ENCODE data around the gene JKAMP. TPM values are rescaled to one million over a fixed set of nuclear protein-coding genes. Genes with fewer than 3 reads are reported as not detected.

The JKAMP gene
- total and polyA plus RNA-seq, 2 of the 8 experiments (the other 6 are each of a cell fraction or from before 2014, with no cell fraction given) = 34.9 to 182 TPM

- Histone ChIP-seq H2AK5ac (ENCODE audit: low read depth, low read length) (no peak overlapping the region), H3K9me3 (ENCODE audit: insufficient read depth in 2 of 2, low read depth in 1 of 2, low read length in 1 of 2) (no peaks in the 10 kb centered on the region; a peak in 1 of 4 replicates), H2BK12ac (ENCODE audit: low read depth, low read length) (no peak overlapping the region), H3K36me3 (ENCODE audit: control insufficient read depth in 2 of 4, insufficient read depth in 4 of 4, low read length in 3 of 4) (no peaks in the 10 kb centered on the region; a peak in 1 of 8 replicates), H3K4me3 (ENCODE audit: extremely low read depth in 1 of 4, insufficient read depth in 2 of 4, low read depth in 3 of 4, low read length in 4 of 4) (no peak overlapping the region), H3K23ac (ENCODE audit: insufficient read length) (no peak overlapping the region), H2BK5ac (ENCODE audit: low read depth, low read length) (no peak overlapping the region), H2BK15ac (ENCODE audit: low read length) (no peak overlapping the region), H3K4me2 (ENCODE audit: insufficient read depth in 1 of 2, low read depth in 2 of 2, low read length in 2 of 2) (no peak overlapping the region), H4K5ac (ENCODE audit: insufficient read length, low read depth, low read length) (no peak overlapping the region), H4K20me1 (replicated peaks in 1 of 2; ENCODE audit: control insufficient read depth in 1 of 2, insufficient read depth in 2 of 2, low read length in 2 of 2) (peaks cover 0 to 7% of the 10 kb centered on the region in 2 experiments), H3K79me2 (ENCODE audit: control insufficient read depth in 1 of 2, insufficient read depth in 2 of 2, low read length in 2 of 2) (no peaks in the 10 kb centered on the region), H4K8ac (ENCODE audit: extremely low read depth, insufficient read depth, low read length) (no peak overlapping the region), H3K4me1 (replicated peaks in 1 of 4; ENCODE audit: control insufficient read depth in 3 of 4, insufficient read depth in 4 of 4, low read length in 3 of 4) (peaks cover 0 to 10% (median 4%) of the 10 kb centered on the region in 4 experiments; a peak in 4 of 7 replicates), H4K91ac (replicated peaks; ENCODE audit: insufficient read length, low read length) (no peak overlapping the region), H3K18ac (ENCODE audit: extremely low read depth, low read length) (no peak overlapping the region), H3K27ac (ENCODE audit: low read depth, low read length) (no peak overlapping the region), H3K27me3 (replicated peaks in 1 of 4; ENCODE audit: control insufficient read depth in 3 of 4, extremely low read depth in 1 of 4, insufficient read depth in 3 of 4, low read length in 3 of 4) (peaks cover 0 to 18% (median 10%) of the 10 kb centered on the region in 4 experiments; a peak in 6 of 7 replicates), H2BK120ac (replicated peaks; ENCODE audit: low read depth, low read length) (no peak overlapping the region), H3K9ac (replicated peaks in 1 of 4; ENCODE audit: extremely low read depth in 1 of 4, low read depth in 3 of 4, low read length in 3 of 4) (no peak overlapping the region), H3K14ac (ENCODE audit: insufficient read length) (no peak overlapping the region), H2BK20ac (ENCODE audit: low read length) (no peak overlapping the region), H3K23me2 (ENCODE audit: low read depth, low read length) (peaks cover 15% of the 10 kb centered on the region; the same call in 1 of the 2 replicates), H3K56ac (replicated peaks; ENCODE audit: insufficient read length, low read depth, low read length) (no peak overlapping the region), H3K79me1 (ENCODE audit: low read depth, low read length) (no peaks in the 10 kb centered on the region), H2AFZ (ENCODE audit: low read length) (no peak overlapping the region), H3K4ac (replicated peaks; ENCODE audit: insufficient read length, low read depth, low read length) (no peak overlapping the region)
- DNase-seq (ENCODE audit: low read depth in 1 of 2, low spot score in 2 of 2) (no peak), FAIRE-seq (no peak)
- TF ChIP-seq KDM1A (IDR thresholded peaks at IDR 0.05; ENCODE audit: borderline replicate concordance, low read length) (no peak), PHF8 (conservative IDR thresholded peaks at IDR 0.05; ENCODE audit: low read depth, low read length) (no peak), TBP (IDR thresholded peaks at IDR 0.05; ENCODE audit: low read depth, low read length) (no peak)
- WGBS, 2 experiments (ENCODE audit: extremely low coverage in 1 of 2, insufficient coverage in 1 of 2, insufficient read length in 1 of 2, insufficient replicate concordance in 2 of 2, low coverage in 1 of 2, low lambda C conversion rate in 2 of 2, missing lambda C conversion rate in 1 of 2) = 94% methylated on average over 1 of the region's 1 CpG; no CpG with 5 or more reads in 1 of the 2 experiments
- CTCF ChIA-PET (ENCODE audit: partially characterized antibody) = interaction anchor here (0.7 to 2.2 kb wide), 3 partner anchors 25 to 504 kb away, joined by 3 to 6 read pairs (median 4); partner anchors contain the start of gene CCDC175
- POLR2A ChIA-PET (ENCODE audit: partially characterized antibody) = no interaction called here
Observed at GRCh38 chr14:59460378-59460777, 23.9 kb upstream of the JKAMP start.

Measured in H1 (cell line).